Activated CD8-positive, alpha-beta memory T cell treated with anti-CD3 and anti-CD28 coated beads for 1 hour (primary cell): ENCODE results near the gene SLC38A7.
A peak's percentile ranks its signal among the peaks of the same experiment; 100 is the strongest.
"Not testable (repeated sequence)": the region's sequence is repeated elsewhere in the genome, so short reads cannot be mapped to it uniquely, and the experiment has no call there.

Source experiments
- DNase-seq, 2 donors: peaks; one replicate each; pipeline ENCODE4 v3.0.0-alpha.2; 2020; ENCODE audit warnings: low read depth in 1 of 2; ENCODE audit errors: extremely low read depth in 1 of 2

SLC38A7 gene

GRCh38 chr16:58684354-58685083 lies at the start of gene SLC38A7:
Gene SLC38A7, minus strand, starts transcription at chr16:58684770. Its CDS starts 4,644 bp downstream, at chr16:58680126.
- peak; percentile 34 to 51 for DNase-seq

- peak; percentile 45 to 62 for DNase-seq
These were observed 49.3 kb upstream of the SLC38A7 start, which contains the start of gene GOT2 for GRCh38 chr16:58733671-58734458. Gene GOT2, minus strand, starts transcription at chr16:58734316. Its CDS starts 88 bp downstream, at chr16:58734228.

- DNase-seq: no peak
These were observed 48.7 kb upstream of the SLC38A7 start for GRCh38 chr16:58733248-58733670.

GRCh38 chr16:58732545-58733247 lies 48.1 kb upstream of the SLC38A7 start:
- no peak for DNase-seq

GRCh38 chr16:58730724-58731370 lies 46.3 kb upstream of the SLC38A7 start:
- no peak for DNase-seq

GRCh38 chr16:58727796-58728568 lies 43.4 kb upstream of the SLC38A7 start:
- DNase-seq: no peak

GRCh38 chr16:58727028-58727781 lies 42.6 kb upstream of the SLC38A7 start:
- DNase-seq: no peak

GRCh38 chr16:58723109-58723508 lies 38.5 kb upstream of the SLC38A7 start:
- DNase-seq: no peak

- DNase-seq: no peak
These were observed 33.4 kb upstream of the SLC38A7 start for GRCh38 chr16:58717994-58718393.

- no peak for DNase-seq
These were observed 31.9 kb upstream of the SLC38A7 start for GRCh38 chr16:58716468-58716867.

- DNase-seq: no peak
These were observed 29.2 kb upstream of the SLC38A7 start for GRCh38 chr16:58713742-58714141.

GRCh38 chr16:58709333-58709732 lies 24.8 kb upstream of the SLC38A7 start:
- DNase-seq: no peak

GRCh38 chr16:58699151-58699550 lies 14.6 kb upstream of the SLC38A7 start:
- no peak for DNase-seq

GRCh38 chr16:58695368-58695767 lies 10.8 kb upstream of the SLC38A7 start:
- DNase-seq: no peak

- DNase-seq: no peak
These were observed 7.9 kb upstream of the SLC38A7 start for GRCh38 chr16:58692450-58692849.

- not testable (repeated sequence) for DNase-seq
These were observed 2.6 kb upstream of the SLC38A7 start for GRCh38 chr16:58686985-58687706.

GRCh38 chr16:58685084-58685449 lies 497 bp upstream of the SLC38A7 start:
- no peak for DNase-seq

GRCh38 chr16:58684001-58684353 lies 593 bp downstream of the SLC38A7 start:
- no peak for DNase-seq

GRCh38 chr16:58679763-58680162 lies 4.8 kb downstream of the SLC38A7 start:
- no peak for DNase-seq
